Inflammatory macrophage treated with lipopolysaccharide for 4 hours (primary cell): ENCODE results near the gene BLOC1S4.
"Not testable (repeated sequence)": the region's sequence is repeated elsewhere in the genome, so short reads cannot be mapped to it uniquely, and the experiment has no call there.

Experiments
- DNase-seq: peaks from one replicate; pipeline ENCODE4 v3.0.0-alpha.2; 2020

Gene BLOC1S4, protein sequence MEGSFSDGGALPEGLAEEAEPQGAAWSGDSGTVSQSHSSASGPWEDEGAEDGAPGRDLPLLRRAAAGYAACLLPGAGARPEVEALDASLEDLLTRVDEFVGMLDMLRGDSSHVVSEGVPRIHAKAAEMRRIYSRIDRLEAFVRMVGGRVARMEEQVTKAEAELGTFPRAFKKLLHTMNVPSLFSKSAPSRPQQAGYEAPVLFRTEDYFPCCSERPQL

DNA sequence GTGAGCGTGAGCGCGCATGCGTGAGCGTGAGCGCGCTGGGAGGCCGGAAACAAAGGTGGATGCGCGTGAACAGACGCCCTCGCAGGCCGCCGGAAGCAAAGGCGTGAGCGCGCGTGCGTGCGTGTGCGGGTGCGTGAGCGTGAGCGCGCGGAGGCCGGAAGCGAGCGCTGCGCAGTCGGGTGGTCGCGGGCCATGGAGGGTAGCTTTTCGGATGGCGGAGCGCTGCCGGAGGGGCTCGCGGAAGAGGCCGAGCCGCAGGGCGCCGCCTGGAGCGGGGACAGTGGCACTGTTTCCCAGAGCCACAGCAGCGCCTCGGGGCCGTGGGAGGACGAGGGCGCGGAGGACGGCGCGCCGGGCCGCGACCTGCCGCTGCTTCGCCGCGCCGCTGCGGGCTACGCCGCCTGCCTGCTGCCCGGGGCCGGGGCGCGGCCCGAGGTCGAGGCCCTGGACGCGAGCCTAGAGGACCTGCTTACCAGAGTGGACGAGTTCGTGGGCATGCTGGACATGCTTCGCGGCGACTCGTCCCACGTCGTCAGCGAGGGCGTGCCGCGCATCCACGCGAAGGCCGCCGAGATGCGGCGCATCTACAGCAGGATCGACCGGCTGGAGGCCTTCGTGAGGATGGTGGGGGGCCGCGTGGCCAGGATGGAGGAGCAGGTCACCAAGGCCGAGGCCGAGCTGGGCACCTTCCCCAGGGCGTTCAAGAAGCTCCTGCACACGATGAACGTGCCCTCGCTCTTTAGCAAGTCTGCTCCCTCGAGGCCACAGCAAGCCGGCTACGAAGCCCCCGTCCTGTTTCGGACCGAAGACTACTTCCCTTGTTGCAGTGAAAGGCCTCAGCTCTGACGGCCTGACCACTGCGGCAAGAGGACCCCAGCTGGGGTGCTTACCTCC lies at the start of gene BLOC1S4:
Gene BLOC1S4, plus strand, starts transcription at position 157 of the 894 bp plus-strand sequence. Its CDS starts 36 bp downstream, at position 193.
- DNase-seq: peak; percentile 90

DNA sequence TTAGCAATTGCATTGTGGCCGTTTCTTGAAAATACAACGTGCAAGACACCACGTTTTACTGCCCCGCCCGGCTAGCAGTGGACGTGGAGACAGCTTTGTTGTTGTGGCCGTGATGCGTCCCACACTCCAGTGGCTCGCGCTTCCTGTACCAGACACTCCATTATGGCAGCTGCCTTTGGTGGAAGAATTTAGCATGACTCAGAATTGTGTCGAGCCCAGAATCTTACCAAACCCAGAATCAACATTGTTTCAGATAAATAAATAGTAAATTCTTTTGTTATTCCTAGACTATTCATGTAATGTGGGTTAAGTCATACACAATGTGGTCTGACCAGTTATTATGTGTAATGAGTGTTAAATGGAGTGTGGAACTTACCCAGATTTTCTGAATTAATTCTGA lies 47.6 kb upstream of the BLOC1S4 start:
- DNase-seq: no peak

DNA sequence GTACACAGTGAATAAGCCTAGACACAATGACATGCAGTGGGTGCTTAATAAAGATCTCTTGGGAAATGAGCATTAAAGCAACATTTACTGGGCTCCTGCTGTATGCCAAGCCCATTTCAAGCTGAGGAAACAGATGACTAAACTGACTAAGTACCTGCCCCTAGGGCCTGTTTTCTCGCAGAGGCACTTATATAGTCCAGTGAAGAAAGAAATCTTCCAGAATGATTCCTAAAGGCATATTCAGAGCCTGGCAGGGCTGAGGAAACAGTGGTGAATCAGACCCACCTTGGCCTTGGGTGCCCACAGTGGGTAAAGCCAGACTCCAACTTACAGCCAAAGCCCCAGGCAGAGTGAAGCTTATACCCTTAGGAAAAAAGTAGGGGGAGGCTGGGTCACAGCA lies 44.3 kb upstream of the BLOC1S4 start:
- DNase-seq: no peak

DNA sequence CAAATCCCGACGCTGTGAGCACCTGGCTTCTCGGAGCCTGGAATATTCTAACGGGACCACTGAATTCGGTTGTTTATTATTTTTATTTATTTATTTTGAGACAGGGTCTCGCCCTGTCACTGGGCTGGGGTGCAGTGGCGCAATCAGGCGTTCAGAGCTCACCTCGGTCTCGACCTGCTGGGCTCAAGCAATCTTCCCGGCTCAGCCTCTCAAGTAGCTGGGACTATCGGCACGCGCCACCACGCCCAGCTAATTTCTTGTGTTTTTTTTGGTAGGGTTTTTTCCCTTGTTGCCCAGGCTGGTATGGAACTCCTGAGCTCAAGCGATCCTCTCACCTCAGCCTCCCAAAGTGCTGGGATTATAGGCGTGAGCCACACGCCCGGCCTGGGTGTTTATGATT lies 43.8 kb upstream of the BLOC1S4 start:
- no peak for DNase-seq

DNA sequence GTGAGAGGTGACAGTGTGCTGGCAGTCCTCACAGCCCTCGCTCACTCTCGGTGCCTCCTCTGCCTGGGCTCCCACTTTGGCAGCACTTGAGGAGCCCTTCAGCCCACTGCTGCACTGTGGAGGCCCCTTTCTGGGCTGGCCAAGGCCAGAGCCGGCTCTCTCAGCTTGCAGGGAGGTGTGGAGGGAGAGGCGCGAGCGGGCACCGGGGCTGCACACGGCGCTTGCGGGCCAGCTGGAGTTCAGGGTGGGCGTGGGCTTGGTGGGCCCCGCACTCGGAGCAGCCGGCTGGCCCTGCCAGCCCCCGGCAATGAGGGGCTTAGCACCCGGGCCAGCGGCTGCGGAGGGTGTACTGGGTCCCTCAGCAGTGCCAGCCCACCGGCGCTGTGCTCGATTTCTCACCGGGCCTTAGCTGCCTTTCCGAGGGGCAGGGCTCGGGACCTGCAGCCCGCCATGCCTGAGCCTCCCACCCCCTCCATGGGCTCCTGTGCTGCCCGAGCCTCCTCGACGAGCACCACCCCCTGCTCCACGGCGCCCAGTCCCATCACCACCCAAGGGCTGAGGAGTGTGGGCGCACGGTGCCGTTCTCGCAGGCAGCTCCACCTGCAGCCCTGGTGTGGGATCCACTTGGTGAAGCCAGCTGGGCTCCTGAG lies 43.3 kb upstream of the BLOC1S4 start:
- not testable (repeated sequence) for DNase-seq

DNA sequence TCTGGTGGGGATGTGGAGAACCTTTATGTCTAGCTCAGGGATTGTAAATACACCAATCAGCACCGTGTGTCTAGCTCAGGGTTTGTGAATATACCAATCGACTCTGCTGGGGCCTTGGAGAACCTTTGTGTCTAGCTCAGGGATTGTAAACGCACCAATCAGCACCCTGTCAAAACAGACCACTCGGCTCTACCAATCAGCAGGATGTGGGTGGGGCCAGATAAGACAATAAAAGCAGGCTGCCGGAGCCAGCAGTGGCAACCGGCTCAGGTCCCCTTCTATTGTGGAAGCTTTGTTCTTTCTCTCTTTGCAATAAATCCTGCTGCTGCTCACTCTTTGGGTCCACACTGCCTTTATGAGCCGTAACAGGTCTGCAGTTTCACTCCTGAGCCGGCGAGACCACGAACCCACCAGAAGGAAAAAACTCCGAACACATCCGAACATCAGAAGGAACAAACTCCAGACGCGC lies 42.7 kb upstream of the BLOC1S4 start:
- not testable (repeated sequence) for DNase-seq

DNA sequence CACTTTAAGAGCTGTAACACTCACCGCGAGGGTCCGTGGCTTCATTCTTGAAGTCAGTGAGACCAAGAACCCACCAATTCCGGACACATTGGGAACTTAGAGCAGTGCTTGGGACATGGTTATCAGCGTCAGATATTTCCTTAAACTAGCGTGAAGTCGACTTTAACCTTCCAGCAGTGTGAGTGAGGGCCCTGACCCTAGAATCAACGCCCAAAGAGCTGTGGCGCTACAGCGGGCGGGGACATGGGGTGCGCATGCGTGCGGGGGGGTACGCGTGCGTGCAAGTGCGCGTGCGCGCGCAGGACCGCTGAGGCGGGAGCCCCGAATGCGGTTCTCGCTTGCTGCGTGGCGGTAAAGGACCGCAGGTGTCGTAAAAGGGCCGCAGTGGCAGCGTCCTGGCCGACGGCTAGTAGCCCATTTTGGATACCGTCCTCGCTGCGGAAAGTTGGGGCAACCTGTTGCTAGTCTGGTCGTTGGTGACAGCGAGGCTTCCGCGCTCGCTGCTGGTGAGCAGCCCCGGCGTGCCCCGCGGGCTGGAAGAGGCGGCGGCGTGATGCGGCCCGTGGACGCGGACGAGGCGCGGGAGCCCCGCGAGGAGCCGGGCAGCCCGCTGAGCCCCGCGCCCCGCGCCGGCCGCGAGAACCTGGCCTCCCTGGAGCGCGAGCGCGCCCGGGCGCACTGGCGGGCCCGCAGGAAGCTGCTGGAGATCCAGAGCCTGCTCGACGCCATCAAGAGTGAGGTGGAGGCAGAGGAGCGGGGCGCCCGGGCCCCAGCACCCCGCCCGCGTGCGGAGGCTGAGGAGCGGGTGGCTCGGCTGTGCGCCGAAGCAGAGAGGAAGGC lies 42.1 kb upstream of the BLOC1S4 start:
- peak; percentile 90 for DNase-seq

DNA sequence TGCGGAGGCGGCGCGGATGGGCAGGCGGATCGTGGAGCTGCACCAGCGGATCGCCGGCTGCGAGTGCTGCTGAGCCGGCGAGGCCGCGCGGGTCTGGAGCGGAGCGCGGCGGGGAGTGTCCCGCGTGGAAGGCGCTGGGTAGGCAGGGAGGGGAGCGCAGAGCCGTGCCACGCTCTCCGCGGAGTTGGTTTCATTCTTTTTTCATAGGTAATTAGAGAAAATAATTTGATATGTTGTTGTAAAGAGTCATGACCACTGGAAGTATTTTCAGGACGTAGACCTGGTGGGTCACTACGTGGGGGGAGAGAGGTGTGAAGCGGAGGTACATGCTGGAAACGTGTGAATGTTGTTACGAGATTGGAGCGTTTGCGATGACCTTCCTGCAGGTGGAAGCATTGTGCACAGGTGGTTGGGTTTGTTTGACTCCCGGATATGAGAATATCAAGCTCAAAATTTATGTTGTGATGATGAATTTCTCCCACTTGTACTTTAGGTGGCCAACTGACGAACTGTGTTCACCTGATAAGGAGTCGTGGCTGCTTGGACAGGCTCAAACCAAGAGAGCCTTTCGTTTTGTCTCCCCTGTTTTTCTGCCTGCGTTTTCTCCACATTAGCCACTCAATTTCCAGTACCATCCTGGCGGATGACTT lies 41.3 kb upstream of the BLOC1S4 start:
- DNase-seq: no peak

DNA sequence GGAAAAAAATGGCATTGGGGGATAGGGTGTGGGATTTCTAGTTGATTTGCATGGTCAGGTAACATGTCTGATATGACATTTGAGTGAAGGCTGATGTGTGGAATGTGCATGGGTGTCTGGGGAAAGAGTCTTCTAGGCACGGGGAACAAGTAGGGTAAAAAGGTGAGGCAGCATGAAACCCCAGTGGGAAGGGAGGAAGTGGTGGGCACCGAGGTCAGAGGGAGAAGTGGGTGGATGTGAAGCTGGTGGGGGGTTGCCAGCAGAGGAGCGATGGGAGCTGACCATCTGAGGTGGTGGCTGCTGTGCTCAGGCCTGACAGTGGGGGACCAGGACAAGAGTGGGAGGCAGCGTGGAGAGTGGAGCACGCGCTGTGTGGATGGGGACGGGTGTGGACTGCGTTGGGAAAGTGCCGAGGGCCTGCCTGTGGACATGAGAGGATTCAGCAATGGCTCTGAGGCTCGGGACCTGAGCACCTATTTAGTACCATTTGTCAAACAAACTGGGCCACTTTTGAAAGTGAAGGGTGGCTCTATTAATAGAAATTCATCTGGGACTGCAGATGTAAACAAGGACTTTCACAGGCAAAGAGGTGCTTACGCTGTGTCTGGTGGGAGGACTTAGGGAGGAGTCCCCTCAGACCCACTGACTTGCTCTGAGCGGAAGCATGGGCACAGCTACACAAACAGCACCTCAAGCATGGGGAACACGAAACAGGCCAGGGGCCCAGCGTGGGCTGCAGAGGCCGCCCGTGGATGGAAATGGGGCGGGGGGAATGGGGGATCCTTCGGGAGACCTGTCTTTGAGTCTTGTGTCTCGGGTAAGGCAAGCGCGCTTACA lies 39.0 kb upstream of the BLOC1S4 start:
- no peak for DNase-seq

DNA sequence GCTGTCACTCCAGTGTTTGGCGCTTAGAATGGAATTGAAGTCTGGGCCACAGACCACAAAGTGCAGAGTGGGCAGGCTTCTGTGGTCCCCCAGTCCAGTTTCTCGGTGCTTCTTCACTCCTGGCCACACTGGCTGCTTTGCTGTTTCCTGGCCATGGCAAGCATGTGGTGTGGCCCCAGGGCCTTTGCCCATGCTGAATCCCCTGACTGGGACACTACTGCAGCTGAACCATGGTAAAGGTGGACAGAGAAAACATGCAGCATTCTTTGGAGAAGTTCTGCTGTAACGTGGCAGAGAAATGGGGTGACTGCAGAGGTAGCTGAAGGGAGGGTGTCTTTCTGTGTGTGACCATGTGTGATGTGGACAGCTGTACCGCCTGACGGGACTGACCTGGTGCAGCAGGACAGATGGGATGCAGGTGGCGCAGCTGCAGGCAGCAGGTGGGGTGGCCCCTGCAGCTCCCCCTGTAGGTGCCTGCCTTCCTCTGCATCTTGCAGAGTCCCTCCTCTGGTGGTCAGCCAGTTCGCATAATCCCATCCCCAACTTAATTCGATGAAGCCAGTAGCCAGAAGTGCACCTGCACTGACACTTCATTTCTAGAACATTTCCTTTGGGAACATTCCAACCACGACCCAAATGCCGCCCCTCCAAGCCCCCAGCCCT lies 35.5 kb upstream of the BLOC1S4 start:
- DNase-seq: no peak

DNA sequence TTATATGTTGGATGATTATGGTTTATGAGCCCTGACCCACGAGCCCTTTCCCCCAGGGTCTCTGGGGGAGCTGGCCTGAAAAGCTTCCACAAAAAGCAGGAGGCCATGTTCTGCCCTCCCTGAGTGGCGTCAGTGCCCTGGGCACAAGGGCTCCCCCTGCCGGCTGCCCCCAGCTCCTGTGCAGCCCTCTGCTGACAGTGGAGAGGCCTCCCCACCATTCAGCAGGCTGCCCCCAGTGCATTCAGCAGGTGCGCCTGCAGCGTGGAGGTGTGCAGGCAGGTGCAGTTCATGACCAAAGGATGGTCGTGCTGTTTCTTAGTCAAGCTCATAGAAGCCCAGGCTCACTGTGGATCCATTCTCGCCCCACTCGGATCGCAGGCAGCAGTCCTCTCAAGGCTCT lies 34.8 kb upstream of the BLOC1S4 start:
- no peak for DNase-seq

DNA sequence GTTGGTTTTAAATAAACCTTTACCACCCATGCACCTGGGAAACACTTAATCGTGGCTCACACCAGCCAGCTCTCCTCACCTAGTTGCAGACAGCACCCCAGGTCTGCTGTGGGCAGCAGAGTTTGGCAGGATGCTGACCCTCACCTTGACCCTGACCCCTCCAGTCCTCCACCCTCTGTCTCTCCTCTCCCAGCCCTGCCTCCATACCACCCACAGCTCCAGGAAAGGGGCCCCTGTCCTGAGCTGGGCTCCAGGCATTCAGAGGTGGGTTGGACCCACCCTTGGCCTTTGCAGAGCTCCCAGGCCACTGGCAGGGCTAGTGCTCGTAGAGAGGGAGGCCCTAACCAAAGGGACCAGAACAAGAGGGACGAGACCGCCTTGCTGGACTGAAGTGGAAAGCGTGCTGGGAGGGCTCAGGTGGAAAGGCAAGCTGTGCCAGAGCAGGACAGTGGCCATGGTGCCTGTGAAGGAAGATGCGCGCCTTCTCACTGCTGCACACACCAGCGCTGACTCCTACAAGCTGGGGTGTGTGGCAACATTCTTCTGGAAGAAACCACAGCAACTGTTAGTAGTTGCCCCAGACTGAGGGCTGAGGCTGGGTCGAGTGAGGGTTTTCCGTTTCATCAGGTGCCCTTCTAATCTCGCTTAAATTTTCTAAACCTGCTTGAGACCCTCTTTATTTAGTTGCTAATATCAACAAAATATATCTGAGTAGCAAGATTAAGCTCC lies 32.9 kb upstream of the BLOC1S4 start:
- no peak for DNase-seq

DNA sequence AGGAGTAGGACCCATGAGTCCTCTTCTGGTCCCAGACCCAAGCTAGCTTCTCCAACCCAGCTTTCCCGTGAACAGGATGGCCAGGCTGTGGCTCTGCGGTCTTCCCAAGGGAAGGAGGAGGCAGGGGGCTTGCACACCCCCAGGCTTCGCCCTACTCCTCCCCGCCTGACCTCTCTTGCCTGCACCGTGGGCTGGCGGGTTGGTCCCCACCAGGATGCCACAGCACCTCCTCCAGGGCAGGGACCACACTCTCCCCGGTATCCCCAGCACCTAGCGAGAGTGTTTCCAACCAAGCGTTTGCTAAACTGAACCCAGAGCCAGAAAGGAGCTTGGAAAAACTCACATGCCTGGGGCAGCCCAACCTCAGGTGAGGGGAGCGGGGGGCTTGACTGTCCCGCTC lies 31.3 kb upstream of the BLOC1S4 start:
- DNase-seq: no peak

DNA sequence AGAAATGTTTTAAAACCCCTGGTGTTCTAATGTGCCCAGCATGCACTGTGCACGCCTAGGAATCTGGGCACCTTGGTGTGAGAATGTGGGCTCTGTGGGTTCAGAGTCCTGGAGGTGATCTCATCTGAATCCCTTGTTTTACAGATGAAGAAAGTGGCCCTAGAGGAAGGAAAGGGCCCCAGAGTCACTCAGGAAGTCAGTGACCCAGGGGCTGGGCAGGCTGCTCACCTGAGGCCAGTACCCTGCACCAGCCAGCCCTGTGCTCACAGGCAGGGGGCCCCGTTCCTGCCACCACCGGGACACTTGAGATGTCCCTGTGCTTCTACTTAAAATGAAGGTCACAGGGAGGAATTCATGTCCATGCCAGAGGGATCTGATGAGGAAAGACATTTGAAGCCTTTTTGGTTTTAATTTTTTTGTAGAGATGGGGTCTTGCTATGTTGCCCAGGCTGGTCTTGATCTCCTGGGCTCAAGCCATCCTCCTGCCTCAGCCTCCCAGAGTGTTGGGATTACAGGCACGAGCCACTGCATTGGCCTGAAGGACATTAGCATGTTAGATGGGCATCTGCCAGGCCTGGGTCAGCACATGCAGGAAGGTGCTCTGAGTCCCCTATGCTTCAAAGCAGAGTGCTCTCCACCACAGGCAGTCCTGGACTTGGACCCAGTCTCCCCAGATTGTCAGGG lies 29.7 kb upstream of the BLOC1S4 start:
- DNase-seq: no peak

DNA sequence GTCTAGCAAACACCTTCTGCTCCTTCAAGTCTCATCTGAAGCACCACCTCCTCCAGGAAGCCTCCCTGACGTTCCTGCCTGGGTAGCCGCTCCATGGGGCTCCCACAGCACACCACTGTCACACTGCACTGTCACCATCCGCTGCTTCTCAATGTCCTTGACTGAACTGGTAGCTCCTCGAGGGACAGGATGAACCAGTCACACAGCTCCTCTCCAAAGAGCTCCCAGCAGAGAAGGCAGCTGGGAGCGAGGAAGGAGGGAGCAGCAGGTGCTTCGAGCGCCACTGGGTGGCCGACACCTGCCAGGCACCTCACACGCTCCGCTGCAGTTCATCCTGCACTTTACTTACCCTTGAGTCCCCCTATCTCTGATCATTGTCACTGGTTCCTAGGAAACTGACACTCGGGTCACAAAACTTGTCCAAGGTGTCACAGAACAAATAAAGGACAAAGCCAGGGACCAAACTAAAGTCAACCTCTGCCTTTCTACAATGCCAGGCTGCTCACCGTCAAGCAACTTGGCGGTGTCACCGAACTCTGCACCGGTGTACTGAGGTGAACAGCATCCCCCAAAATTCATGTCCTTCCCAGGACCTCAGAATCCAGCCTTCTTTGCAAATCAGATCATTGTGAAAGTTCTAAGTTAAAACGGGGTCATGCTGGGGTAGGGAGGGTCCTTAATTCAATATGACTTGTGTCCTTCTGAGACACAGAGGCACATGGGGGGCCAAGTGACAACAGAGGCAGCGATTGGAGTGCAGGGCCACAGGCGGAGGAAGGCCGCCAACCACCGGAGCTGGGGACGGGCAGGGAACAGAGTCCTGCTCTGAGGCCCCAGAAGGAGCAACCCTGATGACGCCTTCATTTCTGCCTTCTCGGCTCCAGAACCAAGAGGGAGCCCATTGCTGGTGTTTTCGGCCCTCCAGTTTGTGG lies 27.8 kb upstream of the BLOC1S4 start:
- no peak for DNase-seq

DNA sequence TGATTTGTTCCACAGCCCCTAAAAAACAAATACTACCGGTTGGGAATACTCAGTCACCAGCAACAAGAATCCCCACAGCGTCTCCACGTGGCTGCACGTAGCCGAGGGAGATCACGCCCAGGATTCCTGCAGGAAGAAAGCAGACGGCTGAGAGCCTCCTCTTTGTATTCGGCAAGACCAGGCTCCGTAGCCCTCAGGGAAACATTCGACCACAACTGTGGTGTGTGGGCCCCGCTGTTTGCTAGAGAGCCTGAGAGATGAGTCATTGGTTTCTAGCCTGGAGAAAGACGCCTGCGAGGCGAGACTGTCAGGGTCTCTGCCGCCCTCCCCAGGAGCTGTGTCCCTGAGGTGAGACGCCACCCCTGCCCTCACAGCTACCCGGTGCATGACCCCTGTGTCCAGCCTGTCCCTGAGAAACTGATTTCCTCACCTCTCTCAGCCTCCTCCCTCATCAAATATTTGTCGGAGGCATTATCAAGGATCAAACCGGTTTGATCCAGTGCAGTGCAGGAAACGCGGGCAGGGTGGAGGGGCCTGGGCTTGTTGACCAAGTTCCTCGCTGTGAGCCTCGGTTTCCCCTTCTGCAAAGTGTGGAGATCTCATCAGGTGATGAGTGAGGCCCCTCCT lies 27.0 kb upstream of the BLOC1S4 start:
- DNase-seq: peak; percentile 56

DNA sequence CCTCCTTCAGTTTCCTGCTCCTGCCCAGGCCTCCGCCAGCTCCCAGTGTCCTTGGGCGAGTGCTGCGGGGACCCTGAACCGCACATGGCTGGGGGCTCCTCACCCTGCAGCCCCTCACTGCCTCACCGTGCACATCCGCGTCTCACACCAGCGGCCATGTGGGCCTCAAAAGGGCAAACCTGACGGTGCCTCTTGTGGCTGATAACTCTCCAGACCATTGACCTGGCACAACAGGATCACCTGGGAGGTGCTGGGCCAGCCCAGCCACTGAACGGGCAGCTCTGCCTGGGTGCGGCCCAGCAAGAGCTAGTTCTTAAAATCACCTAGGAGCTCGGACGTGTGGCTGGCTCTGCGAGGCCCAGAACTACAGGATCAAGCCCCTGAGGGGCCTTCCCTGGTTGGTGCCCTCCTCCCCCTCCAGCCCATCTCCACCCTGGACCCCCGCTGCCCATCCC lies 26.4 kb upstream of the BLOC1S4 start:
- DNase-seq: no peak

DNA sequence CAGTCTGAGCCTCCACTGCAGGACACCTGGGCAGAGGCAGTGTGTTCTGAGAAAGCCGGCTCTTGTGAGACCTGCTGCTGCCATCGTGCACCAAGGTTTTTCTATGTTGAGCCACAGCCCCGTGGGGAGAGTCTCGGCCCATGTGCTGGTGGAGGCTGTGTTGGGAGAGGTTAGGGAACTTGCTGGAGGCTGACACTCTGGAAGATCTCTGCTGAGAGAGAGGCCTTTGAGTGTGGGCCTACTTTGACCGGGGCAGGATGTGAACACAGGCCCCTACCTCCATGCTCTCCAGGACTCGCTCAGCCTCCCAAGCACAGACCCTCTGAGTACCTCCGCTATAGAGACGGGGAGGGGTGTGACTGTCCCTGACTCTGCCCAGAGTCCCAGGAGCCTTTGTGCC lies 23.6 kb upstream of the BLOC1S4 start:
- no peak for DNase-seq
